HUES48 (cell line): ENCODE measurements around the gene S100A11.

Experiments used
- H3K27ac ChIP-seq: one replicate; pipeline ENCODE4 v1.7.0; 2013; ENCODE audit warnings: low read depth, low read length, inconsistent platforms
- H3K27me3 ChIP-seq: 2 replicates; pipeline ENCODE4 v1.6.1; 2013; ENCODE audit warnings: mild to moderate bottlenecking, low read length; ENCODE audit not compliant: control insufficient read depth, insufficient read depth
- H3K36me3 ChIP-seq: 2 replicates; pipeline ENCODE4 v1.6.1; 2013; ENCODE audit warnings: low read length; ENCODE audit not compliant: control insufficient read depth, insufficient read depth
- H3K4me1 ChIP-seq: 2 replicates; pipeline ENCODE4 v1.6.1; 2013; ENCODE audit warnings: mild to moderate bottlenecking, low read length; ENCODE audit not compliant: control insufficient read depth, insufficient read depth
- H3K4me3 ChIP-seq: 2 replicates; pipeline ENCODE4 v1.5.1; 2013; ENCODE audit warnings: mild to moderate bottlenecking, low read depth, low read length
- H3K9ac ChIP-seq: 2 replicates; pipeline ENCODE4 v1.6.1; 2013; ENCODE audit warnings: mild to moderate bottlenecking, low read depth, low read length, moderate library complexity
- H3K9me3 ChIP-seq: 2 replicates; pipeline ENCODE4 v1.6.1; 2013; ENCODE audit warnings: low read length; ENCODE audit not compliant: control insufficient read depth, insufficient read depth

S100A11 gene

GRCh38 chr1:152001631-152002584 lies 34.9 kb downstream of the S100A11 start:
- no peak overlapping the region for H3K9ac ChIP-seq
- H3K27ac ChIP-seq = no peak overlapping the region
- no peaks in the 10 kb centered on the region for H3K36me3 ChIP-seq
- 0 out of 2 replicates have a peak, but pooled peaks cover 14% of the 10 kb centered on the region for H3K4me1 ChIP-seq
- H3K9me3 ChIP-seq = no peaks in the 10 kb centered on the region
- no peak overlapping the region for H3K4me3 ChIP-seq
- no peaks in the 10 kb centered on the region for H3K27me3 ChIP-seq

GRCh38 chr1:152000964-152001630 lies 35.7 kb downstream of the S100A11 start:
- H3K36me3 ChIP-seq = no peaks in the 10 kb centered on the region
- no peaks in the 10 kb centered on the region for H3K27me3 ChIP-seq
- H3K9me3 ChIP-seq = no peaks in the 10 kb centered on the region
- H3K9ac ChIP-seq = no peak overlapping the region
- H3K4me1 ChIP-seq = 0 out of 2 replicates have a peak, but pooled peaks cover 14% of the 10 kb centered on the region
- H3K27ac ChIP-seq = no peak overlapping the region
- H3K4me3 ChIP-seq = no peak overlapping the region

GRCh38 chr1:151998611-151999362 lies 38.0 kb downstream of the S100A11 start:
- Histone ChIP-seq H3K27ac (peak overlapping the region; percentile 52), H3K4me1 (peaks cover 28% of the 10 kb centered on the region), H3K36me3 (no peaks in the 10 kb centered on the region), H3K9me3 (no peaks in the 10 kb centered on the region), H3K4me3 (no peak overlapping the region), H3K27me3 (no peaks in the 10 kb centered on the region; the same call in 1 of the 2 replicates), H3K9ac (no peak overlapping the region)

- no peak overlapping the region for H3K9ac ChIP-seq
- H3K4me3 ChIP-seq = no peak overlapping the region
- no peaks in the 10 kb centered on the region for H3K36me3 ChIP-seq
- no peak overlapping the region for H3K27ac ChIP-seq
- peaks cover 12% of the 10 kb centered on the region for H3K27me3 ChIP-seq
- peaks cover 33% of the 10 kb centered on the region for H3K4me1 ChIP-seq
- no peaks in the 10 kb centered on the region for H3K9me3 ChIP-seq
Observed at GRCh38 chr1:151997284-151997570, 39.6 kb downstream of the S100A11 start.

GRCh38 chr1:151995774-151996173 lies 41.0 kb downstream of the S100A11 start:
- Histone ChIP-seq H3K36me3 (no peaks in the 10 kb centered on the region), H3K27ac (no peak overlapping the region), H3K4me1 (peaks cover 40% of the 10 kb centered on the region)

GRCh38 chr1:151994956-151995355 lies 41.8 kb downstream of the S100A11 start:
- peak overlapping the region; percentile 80 for H3K27ac ChIP-seq
- H3K27me3 ChIP-seq = peaks cover 17% of the 10 kb centered on the region
- no peak overlapping the region for H3K4me3 ChIP-seq
- H3K9ac ChIP-seq = no peak overlapping the region
- peaks cover 49% of the 10 kb centered on the region for H3K4me1 ChIP-seq
- H3K36me3 ChIP-seq = no peaks in the 10 kb centered on the region
- H3K9me3 ChIP-seq = no peaks in the 10 kb centered on the region

More at GRCh38 chr1:151995774-151996173, 41.0 kb downstream of the S100A11 start:
- Histone ChIP-seq H3K4me3 (no peak overlapping the region), H3K27me3 (peaks cover 17% of the 10 kb centered on the region), H3K9ac (no peak overlapping the region), H3K9me3 (no peaks in the 10 kb centered on the region)

- no peaks in the 10 kb centered on the region for H3K36me3 ChIP-seq
- H3K4me1 ChIP-seq = peaks cover 56% of the 10 kb centered on the region
- H3K9ac ChIP-seq = peak within 1 kb of the TSS; percentile 75
- peak within 1 kb of the TSS; percentile 89 for H3K27ac ChIP-seq
- H3K4me3 ChIP-seq = peak within 1 kb of the TSS; percentile 89
- no peaks in the 10 kb centered on the region for H3K9me3 ChIP-seq
- peaks cover 17% of the 10 kb centered on the region for H3K27me3 ChIP-seq
Observed at GRCh38 chr1:151993734-151994496, 42.9 kb downstream of the S100A11 start, which contains the start of gene S100A10. Gene S100A10, minus strand, starts transcription at chr1:151993859. Its CDS starts 7,629 bp downstream, at chr1:151986230.

- Histone ChIP-seq H3K9ac (peak overlapping the region; percentile 58), H3K36me3 (no peaks in the 10 kb centered on the region), H3K4me3 (peak overlapping the region; percentile 89), H3K27ac (peak overlapping the region; percentile 89), H3K9me3 (no peaks in the 10 kb centered on the region), H3K27me3 (peaks cover 17% of the 10 kb centered on the region), H3K4me1 (peaks cover 60% of the 10 kb centered on the region)
Observed at GRCh38 chr1:151993084-151993733, 43.6 kb downstream of the S100A11 start.

- Histone ChIP-seq H3K9ac (peak overlapping the region; percentile 58), H3K27ac (peak overlapping the region; percentile 89), H3K27me3 (peaks cover 17% of the 10 kb centered on the region)
Observed at GRCh38 chr1:151992303-151993083, 44.3 kb downstream of the S100A11 start.

More at GRCh38 chr1:151992303-151993083, 44.3 kb downstream of the S100A11 start:
- Histone ChIP-seq H3K9me3 (no peaks in the 10 kb centered on the region), H3K36me3 (no peaks in the 10 kb centered on the region), H3K4me1 (peaks cover 61% of the 10 kb centered on the region), H3K4me3 (peak overlapping the region; percentile 89)
